ENCODE data around the gene NR2F1. TPM values are rescaled to one million over a fixed set of nuclear protein-coding genes. Genes with fewer than 3 reads are reported as not detected.
A peak's percentile ranks its signal among the peaks of the same experiment; 100 is the strongest.

Gene NR2F1
- total RNA-seq, 1 donor from 2014 or later: 97.2 TPM

DNA sequence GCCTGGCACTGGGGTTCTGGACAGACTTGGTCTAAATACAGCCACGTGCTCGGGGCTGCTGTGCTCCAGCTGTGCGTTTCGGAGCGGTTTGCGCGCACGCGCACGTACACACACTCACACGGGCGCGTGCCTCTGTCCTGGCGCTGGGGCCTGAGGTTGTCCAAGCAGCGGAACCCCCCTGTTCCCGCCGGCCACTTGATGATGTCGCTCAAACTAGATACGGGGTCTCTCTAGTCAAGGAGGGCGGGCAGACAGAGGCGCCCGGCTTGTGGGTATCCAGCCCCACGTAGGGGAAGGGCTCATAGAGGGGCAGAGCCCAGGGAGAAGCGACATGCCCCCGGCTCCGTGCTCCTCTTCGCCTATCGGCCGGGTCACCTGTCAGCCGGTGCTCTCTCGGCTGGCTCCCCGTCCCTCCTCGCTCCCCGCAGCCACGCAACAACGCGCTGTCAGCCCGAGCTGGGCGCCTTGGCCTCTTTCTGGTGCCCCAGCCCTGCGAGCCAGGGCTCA, 10.9 kb upstream of the NR2F1 start:
- intact Hi-C loops (cut with DNase I): loop anchor here (2.0 to 10.0 kb wide), 2 partner anchors 37 to 233 kb away; no protein-coding TSS in a partner anchor
- Histone ChIP-seq H3K4me1 (peaks cover 9% of the 10 kb centered on the region), H3K9me3 (no peaks in the 10 kb centered on the region), H3K36me3 (no peaks in the 10 kb centered on the region), H3K4me3 (peak overlapping the region; percentile 17 to 25), H3K27ac (peak overlapping the region; percentile 28), H3K27me3 (no peaks in the 10 kb centered on the region)
- no peak for TF ChIP-seq POLR2A (IDR thresholded peaks at IDR 0.05)
- TF ChIP-seq, protein P1, sequence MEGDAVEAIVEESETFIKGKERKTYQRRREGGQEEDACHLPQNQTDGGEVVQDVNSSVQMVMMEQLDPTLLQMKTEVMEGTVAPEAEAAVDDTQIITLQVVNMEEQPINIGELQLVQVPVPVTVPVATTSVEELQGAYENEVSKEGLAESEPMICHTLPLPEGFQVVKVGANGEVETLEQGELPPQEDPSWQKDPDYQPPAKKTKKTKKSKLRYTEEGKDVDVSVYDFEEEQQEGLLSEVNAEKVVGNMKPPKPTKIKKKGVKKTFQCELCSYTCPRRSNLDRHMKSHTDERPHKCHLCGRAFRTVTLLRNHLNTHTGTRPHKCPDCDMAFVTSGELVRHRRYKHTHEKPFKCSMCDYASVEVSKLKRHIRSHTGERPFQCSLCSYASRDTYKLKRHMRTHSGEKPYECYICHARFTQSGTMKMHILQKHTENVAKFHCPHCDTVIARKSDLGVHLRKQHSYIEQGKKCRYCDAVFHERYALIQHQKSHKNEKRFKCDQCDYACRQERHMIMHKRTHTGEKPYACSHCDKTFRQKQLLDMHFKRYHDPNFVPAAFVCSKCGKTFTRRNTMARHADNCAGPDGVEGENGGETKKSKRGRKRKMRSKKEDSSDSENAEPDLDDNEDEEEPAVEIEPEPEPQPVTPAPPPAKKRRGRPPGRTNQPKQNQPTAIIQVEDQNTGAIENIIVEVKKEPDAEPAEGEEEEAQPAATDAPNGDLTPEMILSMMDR (IDR thresholded peaks at IDR 0.05): no peak
- no peak for TF ChIP-seq POLR2AphosphoS5 (IDR thresholded peaks at IDR 0.05; ENCODE audit: insufficient read depth in 1 of 2, low read depth in 1 of 2)
- no peak for DNase-seq (ENCODE audit: extremely low spot score in 2 of 2)

DNA sequence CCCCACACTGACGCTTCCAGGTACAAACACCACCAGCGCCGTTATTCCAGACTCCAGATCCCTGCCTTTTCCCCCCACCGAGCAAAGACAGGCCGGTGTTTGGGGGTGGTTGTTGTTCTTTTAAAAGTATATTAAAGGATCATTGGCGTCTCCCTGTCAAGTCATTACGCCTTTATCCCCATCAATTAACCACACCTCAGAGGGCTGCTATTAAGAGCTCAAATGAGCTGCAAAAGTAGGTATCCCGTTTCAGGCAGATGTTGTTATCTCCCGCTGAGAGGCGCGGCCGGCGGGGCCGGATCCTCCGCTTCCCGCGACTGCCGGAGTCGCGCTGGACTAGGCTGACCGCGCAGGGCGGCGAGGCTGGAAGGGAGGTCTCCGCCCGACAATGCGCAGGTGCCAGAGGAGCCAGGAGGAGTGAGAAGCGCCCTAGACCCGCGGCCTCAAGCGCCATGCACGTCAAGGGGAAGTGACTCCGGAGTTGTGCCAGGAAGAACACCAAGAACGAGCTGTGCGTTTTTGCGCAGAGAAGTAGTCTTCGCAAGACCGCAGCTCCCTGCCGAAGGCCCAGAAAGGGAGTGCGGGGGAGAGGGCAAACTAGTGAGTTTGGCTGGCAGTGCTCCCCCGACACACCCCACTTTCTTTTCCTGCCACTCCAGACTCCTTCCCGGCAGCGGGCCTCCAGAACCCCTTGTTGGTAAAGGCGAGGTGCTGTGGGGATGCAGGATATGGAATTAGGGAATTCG, 10.2 kb upstream of the NR2F1 start:
- Histone ChIP-seq H3K27ac (peak overlapping the region; percentile 28), H3K9me3 (no peaks in the 10 kb centered on the region), H3K4me1 (peaks cover 9% of the 10 kb centered on the region), H3K4me3 (peak overlapping the region; percentile 17 to 25), H3K36me3 (no peaks in the 10 kb centered on the region), H3K27me3 (no peaks in the 10 kb centered on the region)
- DNase-seq (ENCODE audit: extremely low spot score in 2 of 2): peak in 1 of 2 donors; percentile 83
- no peak for TF ChIP-seq POLR2A (IDR thresholded peaks at IDR 0.05)
- TF ChIP-seq, protein P1 (IDR thresholded peaks at IDR 0.05): no peak
- no peak for TF ChIP-seq POLR2AphosphoS5 (IDR thresholded peaks at IDR 0.05; ENCODE audit: insufficient read depth in 1 of 2, low read depth in 1 of 2)
- intact Hi-C loops (cut with DNase I): loop anchor here (2.0 to 10.0 kb wide), 2 partner anchors 38 to 232 kb away; no protein-coding TSS in a partner anchor

DNA sequence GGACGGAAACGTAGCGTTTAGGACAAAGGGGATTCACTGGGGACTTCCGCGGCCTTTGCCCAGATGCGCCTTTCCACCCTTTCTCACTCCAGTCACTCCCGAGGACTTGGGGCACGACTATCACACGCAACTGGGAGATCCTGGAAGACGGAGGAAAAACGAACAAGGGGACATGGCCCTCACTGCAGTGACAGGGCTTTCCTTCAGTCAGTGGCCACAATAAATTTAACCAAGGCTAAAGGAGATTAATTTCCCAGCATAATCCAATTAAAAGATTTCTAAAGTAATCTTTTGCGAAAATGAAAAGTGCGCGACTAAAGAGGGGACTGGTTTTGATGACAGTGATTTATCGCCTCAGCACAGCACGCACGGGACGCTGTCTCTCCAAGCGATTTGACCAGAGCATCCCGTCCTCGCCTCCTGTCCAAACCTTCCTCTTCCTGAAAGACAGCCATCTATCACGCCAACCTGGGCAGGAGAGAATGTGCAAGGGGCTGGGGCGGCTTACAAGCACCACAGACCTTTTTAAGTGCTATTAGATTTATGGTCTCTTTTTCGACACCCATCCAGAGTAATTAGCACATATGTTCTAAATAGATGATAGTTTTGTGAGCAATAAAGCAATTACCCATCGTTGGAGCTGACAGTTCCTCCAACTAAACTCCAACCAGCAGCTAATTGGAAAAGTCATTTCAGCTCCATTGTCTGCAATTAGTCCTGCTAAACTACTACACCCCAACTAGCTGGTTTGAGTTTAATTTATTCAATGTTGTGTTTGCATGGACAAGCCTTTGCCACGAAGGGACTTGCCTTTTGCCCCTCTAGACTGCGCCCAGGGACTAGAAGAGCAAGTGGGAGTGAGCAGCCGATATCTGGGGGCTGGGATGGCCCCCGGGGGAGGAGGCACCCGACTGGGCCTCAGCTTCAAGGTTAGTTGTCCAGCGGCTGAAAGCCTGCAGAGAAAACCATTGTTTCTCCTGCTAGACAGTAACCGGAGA, 9.4 kb upstream of the NR2F1 start:
- Histone ChIP-seq H3K4me3 (peak overlapping the region in 1 of 2 donors; percentile 25), H3K9me3 (no peaks in the 10 kb centered on the region), H3K36me3 (no peaks in the 10 kb centered on the region), H3K4me1 (peaks cover 14% of the 10 kb centered on the region), H3K27me3 (no peaks in the 10 kb centered on the region), H3K27ac (no peak overlapping the region)
- TF ChIP-seq POLR2AphosphoS5 (IDR thresholded peaks at IDR 0.05; ENCODE audit: insufficient read depth in 1 of 2, low read depth in 1 of 2): no peak
- TF ChIP-seq, protein P1 (IDR thresholded peaks at IDR 0.05): no peak
- no peak for TF ChIP-seq POLR2A (IDR thresholded peaks at IDR 0.05)
- intact Hi-C loops (cut with DNase I): loop anchor here (2.0 to 10.0 kb wide), 2 partner anchors 39 to 231 kb away; no protein-coding TSS in a partner anchor
- no peak for DNase-seq (ENCODE audit: extremely low spot score in 2 of 2)

DNA sequence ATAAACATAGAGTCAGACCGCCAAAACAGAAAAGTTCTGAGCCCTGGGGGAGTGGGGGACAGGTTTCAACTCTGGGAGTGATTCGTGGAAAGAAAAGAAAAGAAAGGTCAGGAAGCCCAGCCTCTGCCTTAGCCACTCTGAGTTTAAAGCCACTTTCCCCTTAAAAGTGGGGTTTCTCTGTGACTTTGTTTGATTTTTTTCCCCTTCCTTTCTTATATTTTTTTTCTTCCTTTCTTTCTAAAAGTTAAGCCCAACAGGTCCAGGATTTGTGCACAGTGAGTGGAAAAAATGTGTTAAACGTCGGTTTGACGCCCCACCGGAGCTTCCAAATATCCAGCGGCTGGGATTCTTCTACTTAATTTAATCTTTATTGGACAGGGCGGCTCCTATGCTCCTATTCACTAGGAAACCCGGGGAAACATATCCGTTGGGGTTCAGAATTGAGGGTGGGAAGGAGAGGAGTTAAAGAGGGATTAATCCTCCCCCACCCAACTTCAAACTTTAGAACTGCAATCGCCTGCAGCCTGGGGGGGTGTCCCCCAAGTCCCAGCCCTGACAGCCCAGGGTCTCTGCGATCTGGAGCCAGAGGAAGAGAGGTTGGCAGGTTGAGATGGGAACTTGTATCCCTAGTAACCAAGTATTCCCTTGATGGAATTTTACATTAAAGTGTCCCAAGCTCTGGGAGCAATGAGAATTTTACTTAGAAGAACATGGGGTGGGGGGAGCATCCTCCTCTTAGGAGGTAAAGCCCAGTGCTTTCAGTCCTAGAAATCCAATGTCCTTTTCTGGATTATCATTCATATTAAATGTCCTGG, 8.3 kb upstream of the NR2F1 start:
- Histone ChIP-seq H3K9me3 (no peaks in the 10 kb centered on the region), H3K27ac (peak overlapping the region; percentile 37), H3K4me1 (peaks cover 21% of the 10 kb centered on the region), H3K4me3 (no peak overlapping the region), H3K36me3 (no peaks in the 10 kb centered on the region), H3K27me3 (no peaks in the 10 kb centered on the region)
- no peak for DNase-seq (ENCODE audit: extremely low spot score in 2 of 2)
- TF ChIP-seq, protein P1 (IDR thresholded peaks at IDR 0.05): no peak
- TF ChIP-seq POLR2A (IDR thresholded peaks at IDR 0.05): no peak
- no peak for TF ChIP-seq POLR2AphosphoS5 (IDR thresholded peaks at IDR 0.05; ENCODE audit: insufficient read depth in 1 of 2, low read depth in 1 of 2)
- intact Hi-C loops (cut with DNase I): loop anchor here (10.0 kb wide), 1 partner anchor 230 kb away; no protein-coding TSS in a partner anchor

Measured in vagina (tissue), 2 donors.